A673 (cell line): Measurements from ENCODE around the gene IFI44L.

Experiments
- CTCF ChIP-seq: fragments of 300-800, 200-600 bp; sonication (generic); conservative IDR thresholded peaks from 2 replicates; pipeline ENCODE4 v1.5.1; 2017; ENCODE audit warnings: low read depth, mild to moderate bottlenecking, antibody characterized with exemption, low read length, moderate library complexity, mixed read lengths
- EZH2 ChIP-seq: fragments of 200-600 bp; sonication (generic); IDR thresholded peaks from 2 replicates; pipeline ENCODE4 v1.6.1; 2017; ENCODE audit warnings: borderline replicate concordance, low read depth, mild to moderate bottlenecking, mixed read lengths, antibody characterized with exemption, low read length; ENCODE audit not compliant: poor library complexity, severe bottlenecking

DNA sequence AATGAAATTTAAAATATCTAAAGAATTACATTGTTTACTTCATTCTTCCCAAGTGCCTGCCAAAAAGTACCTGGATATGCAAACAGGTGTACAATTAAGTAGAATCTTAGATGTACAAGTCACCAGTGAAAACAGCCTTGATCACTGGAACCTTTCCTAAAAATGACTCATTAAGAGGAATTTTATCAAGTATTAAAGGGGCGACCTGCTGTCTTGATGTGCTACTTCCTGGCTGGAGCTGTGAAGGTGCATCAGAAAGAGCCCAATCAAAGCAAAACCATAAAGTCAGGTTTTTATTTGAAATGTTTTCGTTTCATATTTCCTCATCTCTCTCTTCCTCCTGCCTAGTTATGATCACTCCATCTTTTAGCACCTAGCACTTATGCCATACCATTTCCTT, 62.8 kb downstream of the IFI44L start:
- TF ChIP-seq CTCF, result no peak
- TF ChIP-seq EZH2, result no peak
